ENCODE results near the gene TRPM1. TPM values are rescaled to one million over a fixed set of nuclear protein-coding genes. Genes with fewer than 3 reads are reported as not detected.

Gene TRPM1
- polyA plus RNA-seq, 3 donors = 0.03 to 0.04 TPM; not detected in 1

DNA sequence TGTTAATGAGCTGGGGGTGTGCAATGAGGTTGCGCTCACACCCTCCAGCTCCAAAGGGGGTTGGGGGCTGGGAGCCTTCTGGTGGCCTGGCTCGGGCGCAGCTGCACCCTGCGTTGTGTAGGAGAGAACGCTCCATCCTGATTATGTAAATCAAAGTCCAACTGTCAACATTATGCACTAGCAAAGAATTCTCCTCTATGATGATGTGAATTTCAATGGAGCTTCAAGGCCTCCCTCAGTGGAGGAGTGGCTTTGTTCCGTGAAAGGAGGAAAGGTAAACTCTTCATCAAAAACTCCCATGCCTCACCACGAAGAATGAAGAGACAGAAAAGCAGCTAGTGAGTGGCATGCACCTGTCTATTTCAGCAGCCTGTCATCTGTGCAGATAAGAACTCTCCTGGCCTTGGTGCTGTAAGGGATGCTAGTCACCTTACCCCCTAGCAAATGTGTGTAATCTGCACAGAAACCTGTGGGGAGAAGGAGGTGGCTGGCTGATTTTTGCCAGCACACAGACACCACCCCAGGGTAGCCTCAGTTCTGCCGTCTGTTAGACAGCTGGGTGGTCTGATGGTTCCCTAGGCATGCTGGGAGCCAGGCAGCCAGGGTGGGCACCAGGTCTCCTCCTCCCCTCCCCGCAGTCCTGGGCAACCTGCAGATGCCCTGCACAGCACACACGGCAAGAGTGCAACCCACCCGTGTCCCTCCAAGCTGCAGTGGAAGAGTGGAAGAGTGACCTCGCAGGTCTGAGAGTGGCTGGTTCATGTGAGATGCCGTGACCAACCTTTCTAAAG is 47.0 kb upstream of the TRPM1 start:
- Mint-ChIP-seq H3K27ac (no peak overlapping the region), H3K4me1 (no peaks in the 10 kb centered on the region), H3K4me3 (no peak overlapping the region), H3K27me3 (ENCODE audit: low read depth in 3 of 3) (peaks cover under 1 to 7% (median 6%) of the 10 kb centered on the region in 3 donors), H3K9me3 (peaks cover 0 to 15% (median 0%) of the 10 kb centered on the region in 7 donors), H3K36me3 (no peaks in the 10 kb centered on the region)
- Histone ChIP-seq H3K27me3 (ENCODE audit: control insufficient read depth in 2 of 2, insufficient read depth in 2 of 2, low read length in 2 of 2) (no peaks in the 10 kb centered on the region), H3K27ac (ENCODE audit: low read depth in 1 of 2, low read length in 2 of 2) (no peak overlapping the region), H4K20me1 (ENCODE audit: insufficient read depth, low read length) (no peaks in the 10 kb centered on the region), H3K79me2 (ENCODE audit: insufficient read depth, low read length) (no peaks in the 10 kb centered on the region), H3K36me3 (replicated peaks in 1 of 2; ENCODE audit: control insufficient read depth in 1 of 2, insufficient read depth in 2 of 2, low read length in 2 of 2) (no peaks in the 10 kb centered on the region), H3K4me3 (replicated peaks in 1 of 3; ENCODE audit: low read depth in 2 of 3, low read length in 3 of 3) (no peak overlapping the region), H3K4me1 (ENCODE audit: control insufficient read depth in 1 of 2, insufficient read depth in 2 of 2, low read length in 2 of 2) (no peaks in the 10 kb centered on the region), H3K9me3 (replicated peaks in 1 of 2; ENCODE audit: control insufficient read depth in 1 of 2, insufficient read depth in 1 of 2, low read length in 2 of 2) (no peaks in the 10 kb centered on the region), H3K4me2 (replicated peaks; ENCODE audit: extremely low read depth, low read length, poor library complexity, severe bottlenecking) (no peak overlapping the region), H3K9ac (ENCODE audit: insufficient read depth, low read length, poor library complexity, severe bottlenecking) (no peak overlapping the region), H2AFZ (ENCODE audit: insufficient read depth, low read depth, low read length, poor library complexity, severe bottlenecking) (peak overlapping the region; percentile 4)
- intact Hi-C loops (cut with micrococcal nuclease) = no loop called here
- 80% methylated on average over 4 of the region's 13 CpGs for WGBS (ENCODE audit: insufficient coverage)
- no peak for TF ChIP-seq CTCF (IDR thresholded peaks at IDR 0.05)
- DNase-seq = no peak

DNA sequence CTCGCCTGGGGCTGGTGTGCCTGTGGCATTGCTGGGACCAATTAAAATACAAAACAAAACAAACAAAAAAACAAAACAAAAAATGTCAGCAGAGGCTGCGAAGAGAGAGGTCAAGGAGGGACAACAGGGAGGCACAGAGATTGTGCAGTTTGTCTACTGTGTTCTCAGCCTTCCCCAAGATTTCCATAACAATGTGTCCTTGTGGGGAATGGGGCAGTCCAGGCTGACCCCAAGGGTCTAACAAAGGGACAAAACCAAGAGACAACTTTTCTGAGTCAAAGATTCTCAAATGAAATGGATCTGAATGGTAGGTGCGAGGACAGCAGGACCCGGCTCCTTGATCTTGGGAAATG is 46.4 kb upstream of the TRPM1 start:
- no peaks in the 10 kb centered on the region for H3K36me3 ChIP-seq (replicated peaks in 1 of 2; ENCODE audit: control insufficient read depth in 1 of 2, insufficient read depth in 2 of 2, low read length in 2 of 2)
- H3K4me2 ChIP-seq (replicated peaks; ENCODE audit: extremely low read depth, low read length, poor library complexity, severe bottlenecking) = no peak overlapping the region
- H3K4me1 ChIP-seq (ENCODE audit: control insufficient read depth in 1 of 2, insufficient read depth in 2 of 2, low read length in 2 of 2) = no peaks in the 10 kb centered on the region
- H3K27ac ChIP-seq (ENCODE audit: low read depth in 1 of 2, low read length in 2 of 2) = no peak overlapping the region
- 100% methylated on average over 1 of the region's 4 CpGs for WGBS (ENCODE audit: insufficient coverage)
- DNase-seq = no peak
- Mint-ChIP-seq H3K4me3 (no peak overlapping the region), H3K27ac (no peak overlapping the region), H3K27me3 (ENCODE audit: low read depth in 3 of 3) (peaks cover 0 to 7% (median 6%) of the 10 kb centered on the region in 3 donors), H3K36me3 (no peaks in the 10 kb centered on the region), H3K9me3 (peaks cover 0 to 11% (median 0%) of the 10 kb centered on the region in 7 donors), H3K4me1 (no peaks in the 10 kb centered on the region)
- no peaks in the 10 kb centered on the region for H3K9me3 ChIP-seq (replicated peaks in 1 of 2; ENCODE audit: control insufficient read depth in 1 of 2, insufficient read depth in 1 of 2, low read length in 2 of 2)
- H3K4me3 ChIP-seq (replicated peaks in 1 of 3; ENCODE audit: low read depth in 2 of 3, low read length in 3 of 3) = no peak overlapping the region
- H3K27me3 ChIP-seq (ENCODE audit: control insufficient read depth in 2 of 2, insufficient read depth in 2 of 2, low read length in 2 of 2) = no peaks in the 10 kb centered on the region
- intact Hi-C loops (cut with micrococcal nuclease) = no loop called here
- H2AFZ ChIP-seq (ENCODE audit: insufficient read depth, low read depth, low read length, poor library complexity, severe bottlenecking) = peak overlapping the region; percentile 4
- H4K20me1 ChIP-seq (ENCODE audit: insufficient read depth, low read length) = no peaks in the 10 kb centered on the region
- no peak overlapping the region for H3K9ac ChIP-seq (ENCODE audit: insufficient read depth, low read length, poor library complexity, severe bottlenecking)
- H3K79me2 ChIP-seq (ENCODE audit: insufficient read depth, low read length) = no peaks in the 10 kb centered on the region
- TF ChIP-seq CTCF (IDR thresholded peaks at IDR 0.05) = no peak
